C4-2B (cell line): ENCODE results near the gene CDC123.

Experiments
- H3K27ac ChIP-seq: fragments of 450-650 bp; 2 replicates; pipeline ENCODE4 v1.5.1; 2017
- ZFX ChIP-seq: fragments of 450-650 bp; IDR thresholded peaks from 2 replicates; pipeline ENCODE4 v1.6.1; 2017
- TF ChIP-seq, protein P1 (sequence below): fragments of 450-650 bp; conservative IDR thresholded peaks from 2 replicates; pipeline ENCODE4 v1.5.1; 2017; ENCODE audit warnings: mild to moderate bottlenecking

Gene CDC123

DNA sequence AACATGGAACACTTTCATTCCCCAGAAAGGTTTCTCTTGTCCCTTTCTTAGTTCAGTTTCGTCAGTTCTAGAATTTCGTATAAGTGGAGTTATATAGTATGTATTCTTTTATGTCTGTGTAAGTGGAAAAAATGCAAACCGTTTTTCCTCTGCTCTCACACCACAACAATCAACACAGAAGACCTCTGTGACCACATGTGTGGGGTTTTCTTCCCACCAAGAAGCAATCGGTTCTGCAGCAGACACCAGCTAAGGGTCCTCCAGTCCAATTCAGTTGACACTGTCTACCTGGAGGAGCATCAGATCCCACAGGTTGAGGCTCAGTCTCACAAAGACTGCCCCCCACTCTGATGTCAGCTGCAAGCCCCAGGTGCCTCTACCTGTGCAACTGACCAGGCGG, 6.2 kb downstream of the CDC123 start:
- no peak for TF ChIP-seq ZFX
- TF ChIP-seq, protein P1, sequence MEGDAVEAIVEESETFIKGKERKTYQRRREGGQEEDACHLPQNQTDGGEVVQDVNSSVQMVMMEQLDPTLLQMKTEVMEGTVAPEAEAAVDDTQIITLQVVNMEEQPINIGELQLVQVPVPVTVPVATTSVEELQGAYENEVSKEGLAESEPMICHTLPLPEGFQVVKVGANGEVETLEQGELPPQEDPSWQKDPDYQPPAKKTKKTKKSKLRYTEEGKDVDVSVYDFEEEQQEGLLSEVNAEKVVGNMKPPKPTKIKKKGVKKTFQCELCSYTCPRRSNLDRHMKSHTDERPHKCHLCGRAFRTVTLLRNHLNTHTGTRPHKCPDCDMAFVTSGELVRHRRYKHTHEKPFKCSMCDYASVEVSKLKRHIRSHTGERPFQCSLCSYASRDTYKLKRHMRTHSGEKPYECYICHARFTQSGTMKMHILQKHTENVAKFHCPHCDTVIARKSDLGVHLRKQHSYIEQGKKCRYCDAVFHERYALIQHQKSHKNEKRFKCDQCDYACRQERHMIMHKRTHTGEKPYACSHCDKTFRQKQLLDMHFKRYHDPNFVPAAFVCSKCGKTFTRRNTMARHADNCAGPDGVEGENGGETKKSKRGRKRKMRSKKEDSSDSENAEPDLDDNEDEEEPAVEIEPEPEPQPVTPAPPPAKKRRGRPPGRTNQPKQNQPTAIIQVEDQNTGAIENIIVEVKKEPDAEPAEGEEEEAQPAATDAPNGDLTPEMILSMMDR = no peak
- H3K27ac ChIP-seq = no peak overlapping the region

DNA sequence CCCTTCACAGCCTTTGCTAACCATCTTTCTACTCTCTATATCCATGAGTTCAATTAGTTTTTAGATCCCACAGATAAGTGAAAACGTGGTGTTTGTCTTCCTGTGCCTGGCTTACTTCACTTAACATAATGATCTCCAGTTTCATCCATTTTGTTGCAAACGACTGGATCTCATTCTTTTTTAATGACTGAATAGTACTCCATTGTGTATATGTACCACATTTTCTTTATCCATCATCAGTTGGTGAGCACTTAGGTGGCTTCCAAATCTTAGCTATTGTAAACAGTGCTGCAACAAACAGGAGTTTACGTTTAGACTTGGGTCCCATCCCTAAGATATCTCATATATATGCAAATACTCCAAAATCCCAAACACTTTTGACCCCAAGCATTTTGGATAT, 9.1 kb downstream of the CDC123 start:
- TF ChIP-seq, protein P1 = no peak
- no peak for TF ChIP-seq ZFX
- no peak overlapping the region for H3K27ac ChIP-seq

DNA sequence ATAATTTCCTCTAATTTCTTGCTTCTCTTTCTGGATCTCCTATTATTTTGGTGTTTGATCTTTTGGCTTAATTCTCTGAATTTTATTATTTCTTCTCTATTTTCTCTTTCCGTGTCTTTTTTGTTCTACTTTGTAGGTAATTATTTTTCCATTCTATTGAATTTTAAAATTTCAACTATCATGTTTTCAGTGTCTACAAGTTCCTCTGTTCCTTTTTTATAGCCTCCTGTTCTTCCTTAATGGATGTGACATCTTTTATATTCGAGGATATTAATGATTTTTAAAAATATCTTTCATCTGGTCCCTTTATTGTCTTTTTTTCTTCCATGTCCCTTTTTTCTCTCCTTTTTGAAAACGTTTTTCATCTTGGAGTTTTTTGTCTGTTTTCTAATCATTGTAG, 11.1 kb downstream of the CDC123 start:
- H3K27ac ChIP-seq = no peak overlapping the region
- TF ChIP-seq, protein P1 = no peak
- no peak for TF ChIP-seq ZFX

DNA sequence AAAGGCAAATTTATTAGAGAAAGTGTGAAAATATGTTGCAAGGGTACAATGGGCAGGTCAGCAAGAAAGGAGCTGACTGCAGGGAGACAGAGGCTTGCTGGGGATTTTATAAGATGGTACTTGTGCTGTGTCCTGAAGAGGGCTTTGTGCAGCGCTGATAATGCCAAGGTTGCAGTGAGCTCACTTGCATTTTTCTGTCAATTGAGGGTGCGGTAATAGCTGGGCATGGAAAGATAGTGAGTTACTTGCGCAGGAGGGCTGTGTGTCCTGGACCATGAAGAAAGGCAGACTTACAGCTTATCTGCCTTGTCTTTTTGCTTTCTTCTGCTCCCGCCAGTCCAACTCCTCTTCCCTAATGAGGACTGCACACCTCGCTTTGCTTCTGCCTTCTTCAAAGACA, 12.5 kb downstream of the CDC123 start:
- H3K27ac ChIP-seq = no peak overlapping the region
- TF ChIP-seq, protein P1 = no peak
- TF ChIP-seq ZFX = no peak

DNA sequence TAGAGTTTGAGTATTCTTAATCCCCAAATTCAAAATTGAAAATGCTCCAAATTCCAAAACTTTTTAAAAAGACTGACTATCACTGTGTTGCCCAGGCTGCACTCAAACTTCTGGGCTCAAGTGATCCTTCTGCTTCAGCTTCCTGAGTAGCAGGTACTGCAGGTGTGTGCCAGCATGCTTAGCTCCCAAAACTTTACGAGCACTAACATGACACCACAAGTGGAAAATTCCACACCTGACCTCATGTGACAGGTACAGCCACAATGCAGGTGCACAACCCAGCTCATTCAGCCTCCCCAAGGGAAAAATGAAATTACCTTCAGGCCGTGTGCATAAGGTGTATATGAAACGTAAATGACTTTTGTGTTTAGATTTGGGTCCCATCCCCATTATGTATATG, 16.5 kb downstream of the CDC123 start:
- H3K27ac ChIP-seq = no peak overlapping the region
- TF ChIP-seq, protein P1 = no peak
- TF ChIP-seq ZFX = no peak

DNA sequence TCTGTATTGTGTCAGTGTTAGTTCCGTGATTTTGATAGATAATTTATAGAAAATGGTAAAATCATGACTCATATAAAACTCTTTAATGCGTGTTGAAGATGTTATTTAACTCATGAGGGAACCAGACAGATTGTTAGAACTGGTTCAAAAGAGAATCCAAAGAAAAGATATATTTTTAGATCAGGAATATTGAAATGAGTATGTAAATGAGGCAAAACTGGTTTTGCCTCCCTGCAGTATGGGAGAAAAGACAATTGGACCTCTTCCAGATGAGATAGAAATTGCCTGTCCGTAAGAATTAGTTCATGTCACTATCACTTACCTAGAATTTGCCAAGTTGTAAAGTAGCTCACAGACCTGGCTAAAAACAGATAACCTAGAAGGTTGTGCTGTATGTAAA, 17.6 kb downstream of the CDC123 start:
- no peak overlapping the region for H3K27ac ChIP-seq
- TF ChIP-seq, protein P1 = no peak
- TF ChIP-seq ZFX = no peak

DNA sequence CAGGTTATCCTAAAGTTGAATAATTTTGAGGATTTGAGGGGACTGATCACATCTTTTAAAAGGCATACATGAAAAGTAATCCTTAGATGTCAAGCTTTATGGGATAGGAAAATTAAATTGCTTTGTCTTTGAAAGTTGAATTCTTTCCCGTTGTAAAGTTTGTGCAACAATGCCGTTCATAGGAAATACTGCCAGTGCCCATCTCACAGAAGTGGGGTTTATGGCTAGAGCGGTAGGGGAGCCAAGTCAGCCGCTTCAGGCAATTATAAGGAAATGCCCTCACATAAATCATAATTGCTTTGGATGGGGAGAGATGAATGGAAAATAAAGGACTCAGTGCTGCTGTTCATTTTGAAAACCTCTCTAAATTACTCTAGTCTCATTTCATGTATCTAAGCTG, 18.1 kb downstream of the CDC123 start:
- no peak overlapping the region for H3K27ac ChIP-seq

More for the DNA sequence above, 18.1 kb downstream of the CDC123 start:
- TF ChIP-seq ZFX = no peak
- TF ChIP-seq, protein P1 = no peak
